IMR-90 (cell line): Measurements from ENCODE around the gene SLC35F3. TPM values are rescaled to one million over a fixed set of nuclear protein-coding genes. Genes with fewer than 3 reads are reported as not detected.

ENCODE experiments used
- ATAC-seq: fragments of 200-7000 bp; cut with Tn5 transposase; 2 replicates; pipeline ENCODE4 v1.9.1; 2020; ENCODE audit warnings: low read depth, mild to moderate bottlenecking, moderate library complexity
- BruUV-seq: library from RNA; stranded (reverse); fragments of 400-500 nt; replicated peaks from 2 replicates; lab custom pipeline; 2021; lab: Mats Ljungman, UMichigan
- CTCF ChIA-PET: fragments of 300-600 bp; formaldehyde crosslinking; extraction: SDS; loops from one replicate; lab custom pipeline; 2021; ENCODE audit warnings: antibody characterized with exemption; lab: Yijun Ruan, JAX
- POLR2A ChIA-PET: fragments of 300-600 bp; sonication (Branson Sonifier 250); formaldehyde crosslinking; loops from one replicate; lab custom pipeline; 2022; ENCODE audit warnings: antibody characterized with exemption; ENCODE audit not compliant: unreplicated experiment; lab: Charles Lee
- DNase-seq: peaks from one replicate; pipeline ENCODE4 v3.0.0; 2013
- H2AFZ ChIP-seq: replicated peaks from 2 replicates; pipeline ENCODE3; 2013; ENCODE audit warnings: low read length, mild to moderate bottlenecking; ENCODE audit not compliant: poor library complexity
- H2AK5ac ChIP-seq: 2 replicates; pipeline ENCODE4 v1.6.1; 2013; ENCODE audit warnings: low read depth, low read length, inconsistent platforms
- H2AK9ac ChIP-seq: replicated peaks from 2 replicates; pipeline ENCODE3; 2013; ENCODE audit warnings: mild to moderate bottlenecking, low read depth, low read length, moderate library complexity; ENCODE audit not compliant: poor library complexity
- H2BK120ac ChIP-seq: 2 replicates; pipeline ENCODE4 v1.6.1; 2013; ENCODE audit warnings: low read depth, low read length, inconsistent platforms
- H2BK15ac ChIP-seq: 3 replicates; pipeline ENCODE4 v1.6.1; 2013; ENCODE audit warnings: low read depth, low read length, inconsistent platforms
- H2BK20ac ChIP-seq: 2 replicates; pipeline ENCODE4 v1.6.1; 2013; ENCODE audit warnings: low read depth, mild to moderate bottlenecking, inconsistent platforms, low read length, moderate library complexity
- H2BK5ac ChIP-seq: 2 replicates; pipeline ENCODE4 v1.6.1; 2013; ENCODE audit warnings: mild to moderate bottlenecking, low read depth, low read length, inconsistent platforms; ENCODE audit not compliant: poor library complexity, severe bottlenecking
- H3K14ac ChIP-seq: replicated peaks from 2 replicates; pipeline ENCODE4 v1.6.1; 2013; ENCODE audit warnings: low read depth, low read length, inconsistent platforms
- H3K18ac ChIP-seq: 2 replicates; pipeline ENCODE4 v1.6.1; 2013; ENCODE audit warnings: low read depth, low read length, control low read depth
- H3K23ac ChIP-seq: 2 replicates; pipeline ENCODE4 v1.6.1; 2013; ENCODE audit warnings: low read depth, low read length, inconsistent platforms
- H3K27ac ChIP-seq: 2 replicates; pipeline ENCODE4 v1.5.1; 2013; ENCODE audit warnings: mild to moderate bottlenecking, control low read depth, low read length; ENCODE audit not compliant: insufficient read depth
- H3K27me3 ChIP-seq: 2 replicates; pipeline ENCODE4 v1.6.1; 2013; ENCODE audit warnings: low read length; ENCODE audit not compliant: control insufficient read depth, insufficient read depth
- H3K36me3 ChIP-seq: 2 replicates; pipeline ENCODE4 v1.6.1; 2013; ENCODE audit warnings: low read length, mixed read lengths; ENCODE audit not compliant: control insufficient read depth, insufficient read depth
- H3K4ac ChIP-seq: 2 replicates; pipeline ENCODE4 v1.6.1; 2013; ENCODE audit warnings: low read depth, low read length, inconsistent platforms
- H3K4me1 ChIP-seq: 2 replicates; pipeline ENCODE4 v1.6.1; 2013; ENCODE audit warnings: low read length, mixed read lengths; ENCODE audit not compliant: control insufficient read depth, insufficient read depth
- H3K4me2 ChIP-seq: 2 replicates; pipeline ENCODE4 v1.6.1; 2013; ENCODE audit warnings: low read depth, mild to moderate bottlenecking, control low read depth, low read length, moderate library complexity
- H3K4me3 ChIP-seq: 2 replicates; pipeline ENCODE4 v1.5.1; 2013; ENCODE audit warnings: low read depth, mild to moderate bottlenecking, control low read depth, low read length, moderate library complexity; ENCODE audit not compliant: insufficient read depth
- H3K56ac ChIP-seq: 2 replicates; pipeline ENCODE4 v1.6.1; 2013; ENCODE audit warnings: low read length, inconsistent platforms; ENCODE audit not compliant: insufficient read depth; ENCODE audit errors: extremely low read depth
- H3K79me1 ChIP-seq, 2 experiments: 2 replicates each; pipeline ENCODE4 v1.6.1; 2013; ENCODE audit warnings: low read length in 2 of 2, inconsistent platforms in 1 of 2, low read depth in 1 of 2
- H3K9ac ChIP-seq: 2 replicates; pipeline ENCODE4 v1.6.1; 2013; ENCODE audit warnings: low read depth, low read length, control low read depth
- H3K9me1 ChIP-seq: 2 replicates; pipeline ENCODE4 v1.6.1; 2013; ENCODE audit warnings: low read length, inconsistent platforms; ENCODE audit not compliant: insufficient read depth
- H3K9me3 ChIP-seq: 2 replicates; pipeline ENCODE4 v1.6.1; 2013; ENCODE audit warnings: low read length; ENCODE audit not compliant: control insufficient read depth, insufficient read depth
- H4K20me1 ChIP-seq: 2 replicates; pipeline ENCODE4 v1.6.1; 2013; ENCODE audit warnings: low read length, inconsistent platforms; ENCODE audit not compliant: insufficient read depth
- H4K5ac ChIP-seq: 2 replicates; pipeline ENCODE4 v1.6.1; 2013; ENCODE audit warnings: mild to moderate bottlenecking, low read depth, low read length, control low read depth
- H4K8ac ChIP-seq, 2 experiments: 2 replicates each; pipeline ENCODE4 v1.6.1; 2013; ENCODE audit warnings: low read depth in 2 of 2, low read length in 2 of 2, control low read depth in 1 of 2, inconsistent platforms in 1 of 2
- H4K91ac ChIP-seq: 2 replicates; pipeline ENCODE4 v1.6.1; 2013; ENCODE audit warnings: low read depth, low read length, inconsistent platforms; ENCODE audit not compliant: insufficient read depth
- BHLHE40 ChIP-seq: fragments of 150-350 bp; IDR thresholded peaks from 2 replicates; pipeline ENCODE4 v1.6.1; 2016; ENCODE audit warnings: mild to moderate bottlenecking, low read depth, low read length
- MAFK ChIP-seq: IDR thresholded peaks from 2 replicates; pipeline ENCODE4 v1.6.1; 2012; ENCODE audit warnings: low read depth, low read length, improper control_type of control experiment
- WGBS, 2 experiments: methylation state at CpG; one replicate each; pipeline versions ENCODE4 v1.1.5 to v1.1.7; 2013; ENCODE audit warnings: missing lambda C conversion rate in 2 of 2; ENCODE audit not compliant: insufficient read length in 1 of 2; ENCODE audit errors: extremely low coverage in 2 of 2; 5-methylcytosine and 5-hydroxymethylcytosine counted together
- dilution Hi-C: fragments of 300-500 bp; cut with HindIII; formaldehyde crosslinking; loops from one replicate; pipeline ENCODE4 v1.14.3; 2018; ENCODE audit warnings: low sequenced_read_pairs; ENCODE audit not compliant: unreplicated experiment
- in situ Hi-C: fragments of 300-500 bp; cut with MboI; formaldehyde crosslinking; loops from 3 replicates; pipeline ENCODE4 v1.14.3; 2019; ENCODE audit warnings: low sequenced_read_pairs, inconsistent platforms, mixed read lengths
- intact Hi-C: fragments of 100-400 bp; cut with micrococcal nuclease; formaldehyde crosslinking; loops from 2 replicates; pipeline ENCODE4 v1.10.0; 2022
- polyA plus RNA-seq, 3 experiments: library from polyadenylated mRNA; depleted of rRNA; stranded (reverse); fragments of >200 nt; gene quantifications; 2 replicates each; pipeline ENCODE4 v1.2.3, GENCODE V29; 2012; ENCODE audit warnings: low replicate concordance in 1 of 3
- total RNA-seq: library from RNA; depleted of rRNA; stranded (reverse); fragments of >200 nt; gene quantifications from 2 replicates; pipeline ENCODE4 v1.2.3, GENCODE V29; 2012
- TF ChIP-seq, protein P1 (sequence below): fragments of 150-350 bp; IDR thresholded peaks from 2 replicates; pipeline ENCODE4 v1.6.1; 2017; ENCODE audit warnings: mild to moderate bottlenecking, antibody characterized with exemption, low read length, low read depth
- TF ChIP-seq, protein P2 (sequence below): fragments of 150-350 bp; IDR thresholded peaks from 2 replicates; pipeline ENCODE4 v1.6.1; 2016; ENCODE audit warnings: low read depth, mild to moderate bottlenecking, low read length, moderate library complexity, borderline replicate concordance

SLC35F3 gene
- total and polyA plus RNA-seq, 2 of the 4 experiments (the other 2 are of a cell fraction), result under 0.01 to 0.17 TPM

DNA sequence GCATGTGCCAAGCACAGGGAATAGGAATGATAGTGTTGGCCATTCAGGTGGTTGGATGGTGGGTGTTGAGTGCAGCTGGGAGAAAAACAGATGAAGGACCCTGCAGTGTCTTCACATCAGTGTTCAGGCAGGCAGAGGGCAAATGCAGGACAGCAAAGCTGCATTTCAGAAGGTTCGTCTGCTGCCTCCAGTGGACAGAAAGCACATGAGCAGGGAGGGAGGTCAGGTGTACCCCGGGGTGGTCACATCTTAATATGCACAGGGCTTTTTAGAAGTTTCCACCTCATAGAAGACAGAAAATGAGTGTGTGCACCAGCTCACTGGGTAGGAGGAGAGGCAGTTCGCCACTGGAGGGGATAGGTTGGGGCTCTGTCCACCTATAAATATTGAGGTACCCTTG lies 184.9 kb downstream of the SLC35F3 start:
- BruUV-seq, result no TSS peak
- H2BK20ac ChIP-seq, result no peak overlapping the region
- H3K4me3 ChIP-seq, result no peak overlapping the region
- H3K4me2 ChIP-seq, result no peak overlapping the region
- ChIA-PET POLR2A (no interaction called here), CTCF (no interaction called here)
- no peaks in the 10 kb centered on the region for H4K20me1 ChIP-seq
- H3K23ac ChIP-seq, result no peak overlapping the region
- 0 out of 2 replicates have a peak, but pooled peaks cover 1% of the 10 kb centered on the region for H3K27me3 ChIP-seq
- no peak overlapping the region for H4K5ac ChIP-seq
- no peak overlapping the region for H2AFZ ChIP-seq
- no peak overlapping the region for H2BK120ac ChIP-seq
- TF ChIP-seq, protein P1, sequence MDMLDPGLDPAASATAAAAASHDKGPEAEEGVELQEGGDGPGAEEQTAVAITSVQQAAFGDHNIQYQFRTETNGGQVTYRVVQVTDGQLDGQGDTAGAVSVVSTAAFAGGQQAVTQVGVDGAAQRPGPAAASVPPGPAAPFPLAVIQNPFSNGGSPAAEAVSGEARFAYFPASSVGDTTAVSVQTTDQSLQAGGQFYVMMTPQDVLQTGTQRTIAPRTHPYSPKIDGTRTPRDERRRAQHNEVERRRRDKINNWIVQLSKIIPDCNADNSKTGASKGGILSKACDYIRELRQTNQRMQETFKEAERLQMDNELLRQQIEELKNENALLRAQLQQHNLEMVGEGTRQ, result no peak
- TF ChIP-seq BHLHE40, result no peak
- TF ChIP-seq, protein P2, sequence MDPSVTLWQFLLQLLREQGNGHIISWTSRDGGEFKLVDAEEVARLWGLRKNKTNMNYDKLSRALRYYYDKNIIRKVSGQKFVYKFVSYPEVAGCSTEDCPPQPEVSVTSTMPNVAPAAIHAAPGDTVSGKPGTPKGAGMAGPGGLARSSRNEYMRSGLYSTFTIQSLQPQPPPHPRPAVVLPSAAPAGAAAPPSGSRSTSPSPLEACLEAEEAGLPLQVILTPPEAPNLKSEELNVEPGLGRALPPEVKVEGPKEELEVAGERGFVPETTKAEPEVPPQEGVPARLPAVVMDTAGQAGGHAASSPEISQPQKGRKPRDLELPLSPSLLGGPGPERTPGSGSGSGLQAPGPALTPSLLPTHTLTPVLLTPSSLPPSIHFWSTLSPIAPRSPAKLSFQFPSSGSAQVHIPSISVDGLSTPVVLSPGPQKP, result no peak
- TF ChIP-seq MAFK, result no peak
- H3K27ac ChIP-seq, result no peak overlapping the region
- no peak overlapping the region for H3K4ac ChIP-seq
- dilution Hi-C loops, result no loop called here
- H3K9ac ChIP-seq, result no peak overlapping the region
- no peak overlapping the region for H4K8ac ChIP-seq
- H2AK9ac ChIP-seq, result no peak overlapping the region
- H4K91ac ChIP-seq, result no peak overlapping the region
- no peak overlapping the region for H2AK5ac ChIP-seq
- no peaks in the 10 kb centered on the region for H3K36me3 ChIP-seq
- no peak overlapping the region for H3K56ac ChIP-seq
- no CpG with 5 or more reads among the region's 3 CpGs for WGBS, 2 experiments
- no peak for DNase-seq
- no peak overlapping the region for H2BK5ac ChIP-seq
- H3K79me1 ChIP-seq, result no peaks in the 10 kb centered on the region
- no peaks in the 10 kb centered on the region for H3K4me1 ChIP-seq
- no peaks in the 10 kb centered on the region for H3K9me1 ChIP-seq
- no peak overlapping the region for H3K14ac ChIP-seq
- ATAC-seq, result no peak
- in situ Hi-C loops, result no loop called here
- no peak overlapping the region for H2BK15ac ChIP-seq
- intact Hi-C loops, result no loop called here
- H3K9me3 ChIP-seq, result no peaks in the 10 kb centered on the region; the same call in 1 of the 2 replicates
- no peak overlapping the region for H3K18ac ChIP-seq
